ENCODE measurements around the gene ALG14. TPM values are rescaled to one million over a fixed set of nuclear protein-coding genes. Genes with fewer than 3 reads are reported as not detected.

Gene ALG14, protein sequence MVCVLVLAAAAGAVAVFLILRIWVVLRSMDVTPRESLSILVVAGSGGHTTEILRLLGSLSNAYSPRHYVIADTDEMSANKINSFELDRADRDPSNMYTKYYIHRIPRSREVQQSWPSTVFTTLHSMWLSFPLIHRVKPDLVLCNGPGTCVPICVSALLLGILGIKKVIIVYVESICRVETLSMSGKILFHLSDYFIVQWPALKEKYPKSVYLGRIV
- polyA plus RNA-seq = 1 to 10 TPM in 1 of 2 donors, under 1 TPM in 1; 0.88 to 1.3 TPM

DNA sequence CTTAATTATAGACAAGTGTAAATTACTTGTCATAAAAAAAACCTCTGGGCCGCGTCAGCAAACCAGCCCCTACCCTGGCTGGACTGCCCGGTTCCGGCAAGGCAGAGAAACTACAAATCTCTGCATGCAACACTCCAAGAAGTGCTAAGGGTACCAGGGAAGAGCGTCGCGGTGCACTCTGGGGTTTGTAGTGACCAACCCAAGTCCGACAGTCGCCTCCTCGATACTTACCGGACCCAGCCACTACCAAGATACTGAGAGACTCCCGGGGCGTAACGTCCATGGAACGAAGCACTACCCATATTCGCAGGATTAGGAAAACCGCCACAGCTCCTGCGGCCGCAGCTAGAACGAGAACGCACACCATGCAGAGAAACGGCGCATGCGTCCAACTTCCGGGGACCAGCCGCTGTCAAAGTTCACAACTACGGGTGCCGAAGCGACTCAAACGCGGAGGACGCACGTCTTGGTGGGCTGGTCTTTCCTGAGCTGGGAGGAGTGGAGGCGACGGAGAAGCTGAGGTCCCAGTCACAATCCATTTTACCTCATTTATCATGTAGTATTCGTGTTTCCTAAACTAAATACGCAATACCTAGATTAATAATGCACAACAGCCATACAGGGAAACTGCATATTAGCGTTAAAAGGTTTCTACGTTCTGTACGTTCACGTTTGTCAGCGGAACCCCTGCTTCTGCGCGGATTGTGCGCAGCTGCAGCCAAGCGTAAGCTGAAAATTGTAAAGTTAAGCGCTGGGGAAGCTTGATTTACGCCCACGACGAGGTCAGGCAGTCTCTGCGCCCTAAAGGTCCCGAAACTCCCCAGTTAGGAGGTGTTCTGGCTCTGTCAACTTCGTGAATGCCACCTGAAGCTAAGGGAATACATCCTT, at the start of gene ALG14:
Gene ALG14, minus strand, starts transcription at position 420 of the 888 bp plus-strand sequence. Its CDS starts 53 bp downstream, at position 367.
- peaks cover 0 to 2% of the 10 kb centered on the region in 2 donors for H3K4me1 ChIP-seq (ENCODE audit: control insufficient read depth in 2 of 2, insufficient read depth in 2 of 2, low read length in 1 of 2)
- H3K4me3 ChIP-seq (ENCODE audit: low read depth in 1 of 2, low read length in 2 of 2) = peak within 1 kb of the TSS; percentile 69 to 75
- H3K27me3 ChIP-seq (ENCODE audit: control insufficient read depth in 1 of 2, insufficient read depth in 2 of 2, low read length in 2 of 2) = no peaks in the 10 kb centered on the region
- 0% methylated on average over 53 of the region's 53 CpGs for WGBS, 2 donors
- H3K36me3 ChIP-seq (ENCODE audit: control insufficient read depth in 2 of 2, insufficient read depth in 2 of 2, low read length in 1 of 2) = no peaks in the 10 kb centered on the region
- H3K27ac ChIP-seq (ENCODE audit: low read depth in 2 of 2, low read length in 1 of 2) = peak within 1 kb of the TSS; percentile 76 to 95
- no peaks in the 10 kb centered on the region for H3K9me3 ChIP-seq (ENCODE audit: control insufficient read depth in 2 of 2, insufficient read depth in 1 of 2, low read depth in 1 of 2, low read length in 1 of 2)

DNA sequence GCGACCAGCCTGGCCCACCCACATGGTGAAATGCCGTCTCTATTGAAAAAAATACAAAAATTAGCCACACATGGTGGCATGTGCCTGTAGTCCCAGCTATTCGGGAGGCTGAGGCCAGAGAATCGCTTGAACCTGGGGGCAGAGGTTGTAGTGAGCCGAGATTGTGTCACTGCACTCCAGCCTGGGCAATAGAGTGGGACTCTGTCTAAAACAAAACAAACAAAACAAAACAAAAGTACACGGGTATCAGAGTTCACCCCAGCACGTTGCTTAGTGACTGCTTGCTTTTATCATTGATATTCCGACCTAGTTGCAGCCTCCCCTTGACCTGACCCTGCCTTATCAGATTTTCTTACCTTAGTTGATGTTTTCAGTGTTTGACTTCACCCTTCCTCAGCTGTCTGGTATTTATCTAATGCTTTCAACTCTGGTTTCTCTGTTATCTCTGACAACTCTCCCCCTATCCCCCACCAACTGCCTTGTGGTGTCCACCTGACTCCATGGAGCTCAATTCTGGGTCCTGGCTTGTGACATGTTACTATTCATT, 49.5 kb upstream of the ALG14 start:
- no peak overlapping the region for H3K4me3 ChIP-seq (ENCODE audit: low read depth in 1 of 2, low read length in 2 of 2)
- peaks cover 0 to 5% of the 10 kb centered on the region in 2 donors for H3K4me1 ChIP-seq (ENCODE audit: control insufficient read depth in 2 of 2, insufficient read depth in 2 of 2, low read length in 1 of 2)
- H3K36me3 ChIP-seq (ENCODE audit: control insufficient read depth in 2 of 2, insufficient read depth in 2 of 2, low read length in 1 of 2) = no peaks in the 10 kb centered on the region
- 59 to 75% methylated on average over 8 of the region's 8 CpGs for WGBS, 2 donors
- no peaks in the 10 kb centered on the region for H3K9me3 ChIP-seq (ENCODE audit: control insufficient read depth in 2 of 2, insufficient read depth in 1 of 2, low read depth in 1 of 2, low read length in 1 of 2)
- H3K27ac ChIP-seq (ENCODE audit: low read depth in 2 of 2, low read length in 1 of 2) = no peak overlapping the region
- no peaks in the 10 kb centered on the region for H3K27me3 ChIP-seq (ENCODE audit: control insufficient read depth in 1 of 2, insufficient read depth in 2 of 2, low read length in 2 of 2)

DNA sequence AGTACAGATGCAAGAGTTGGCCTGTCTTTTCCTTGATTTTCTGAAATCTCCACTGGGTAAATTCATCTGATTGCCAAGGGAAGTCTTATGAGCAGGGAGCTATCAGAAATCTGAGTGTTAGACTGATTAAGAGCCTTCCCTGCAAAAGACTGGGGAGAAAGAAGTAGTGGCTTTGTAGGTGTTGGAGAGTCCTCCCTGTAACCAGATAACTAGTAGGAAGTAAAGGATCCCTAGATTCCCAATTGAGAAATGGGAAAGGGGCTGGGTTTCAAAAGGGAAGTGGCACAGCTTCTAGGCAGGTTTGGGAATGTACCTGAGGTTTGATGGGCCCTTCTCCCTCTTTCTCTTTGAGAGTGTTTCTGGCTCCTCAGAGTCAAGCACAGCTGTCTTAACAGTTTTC, 46.5 kb upstream of the ALG14 start:
- Histone ChIP-seq H3K36me3 (ENCODE audit: control insufficient read depth in 2 of 2, insufficient read depth in 2 of 2, low read length in 1 of 2) (no peaks in the 10 kb centered on the region), H3K4me3 (ENCODE audit: low read depth in 1 of 2, low read length in 2 of 2) (no peak overlapping the region), H3K9me3 (ENCODE audit: control insufficient read depth in 2 of 2, insufficient read depth in 1 of 2, low read depth in 1 of 2, low read length in 1 of 2) (no peaks in the 10 kb centered on the region), H3K27me3 (ENCODE audit: control insufficient read depth in 1 of 2, insufficient read depth in 2 of 2, low read length in 2 of 2) (no peaks in the 10 kb centered on the region), H3K4me1 (ENCODE audit: control insufficient read depth in 2 of 2, insufficient read depth in 2 of 2, low read length in 1 of 2) (peaks cover 0 to 5% of the 10 kb centered on the region in 2 donors), H3K27ac (ENCODE audit: low read depth in 2 of 2, low read length in 1 of 2) (no peak overlapping the region)

DNA sequence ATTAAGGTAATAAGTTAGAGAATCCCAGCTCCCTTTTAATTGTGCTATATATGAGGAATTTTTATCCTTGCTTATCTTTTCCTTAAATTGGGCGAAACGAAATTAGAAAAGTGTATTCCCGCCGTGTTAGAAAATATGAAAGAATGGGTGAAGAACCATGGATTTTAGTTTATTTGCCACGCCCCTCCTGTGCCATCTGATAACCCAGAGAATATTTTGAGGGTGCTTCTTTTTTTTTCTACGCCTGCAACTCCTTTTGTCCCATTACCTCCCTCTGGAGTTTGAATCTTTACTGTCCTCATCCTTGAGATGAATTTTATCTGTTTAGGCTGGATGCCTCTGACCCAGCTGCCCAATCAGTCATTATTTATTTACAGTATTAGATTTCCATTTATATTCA, 46.0 kb upstream of the ALG14 start:
- H3K9me3 ChIP-seq (ENCODE audit: control insufficient read depth in 2 of 2, insufficient read depth in 1 of 2, low read depth in 1 of 2, low read length in 1 of 2) = no peaks in the 10 kb centered on the region
- no peaks in the 10 kb centered on the region for H3K27me3 ChIP-seq (ENCODE audit: control insufficient read depth in 1 of 2, insufficient read depth in 2 of 2, low read length in 2 of 2)
- H3K36me3 ChIP-seq (ENCODE audit: control insufficient read depth in 2 of 2, insufficient read depth in 2 of 2, low read length in 1 of 2) = no peaks in the 10 kb centered on the region
- peaks cover 0 to 5% of the 10 kb centered on the region in 2 donors for H3K4me1 ChIP-seq (ENCODE audit: control insufficient read depth in 2 of 2, insufficient read depth in 2 of 2, low read length in 1 of 2)
- H3K27ac ChIP-seq (ENCODE audit: low read depth in 2 of 2, low read length in 1 of 2) = no peak overlapping the region
- 83 to 93% methylated on average over 6 of the region's 6 CpGs for WGBS, 2 donors
- H3K4me3 ChIP-seq (ENCODE audit: low read depth in 1 of 2, low read length in 2 of 2) = no peak overlapping the region

DNA sequence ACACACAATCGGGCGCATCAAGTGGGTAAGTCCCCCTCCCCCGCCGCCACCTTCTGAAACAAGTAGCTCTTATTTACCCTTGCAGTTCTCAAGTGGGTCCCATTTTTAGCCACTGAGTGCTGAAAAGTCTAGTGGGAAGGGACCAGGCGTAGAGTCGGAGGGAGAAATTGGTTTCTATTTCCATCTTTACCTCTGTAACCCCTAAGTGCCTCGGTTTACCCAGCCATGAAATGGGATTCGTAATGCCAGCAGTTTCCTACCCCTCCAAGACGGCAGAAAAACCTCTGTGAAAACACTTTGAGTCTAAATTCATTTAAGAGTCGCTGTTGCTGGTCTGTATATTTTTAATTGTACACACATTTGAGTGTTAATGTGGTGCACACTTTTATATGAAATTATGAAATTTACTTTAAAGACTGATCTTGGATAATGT, 45.3 kb upstream of the ALG14 start:
- H3K4me3 ChIP-seq (ENCODE audit: low read depth in 1 of 2, low read length in 2 of 2) = peak overlapping the region; percentile 68 to 77
- H3K27me3 ChIP-seq (ENCODE audit: control insufficient read depth in 1 of 2, insufficient read depth in 2 of 2, low read length in 2 of 2) = no peaks in the 10 kb centered on the region
- no peaks in the 10 kb centered on the region for H3K36me3 ChIP-seq (ENCODE audit: control insufficient read depth in 2 of 2, insufficient read depth in 2 of 2, low read length in 1 of 2)
- WGBS, 2 donors = 23 to 25% methylated on average over 10 of the region's 10 CpGs
- no peaks in the 10 kb centered on the region for H3K9me3 ChIP-seq (ENCODE audit: control insufficient read depth in 2 of 2, insufficient read depth in 1 of 2, low read depth in 1 of 2, low read length in 1 of 2)
- H3K27ac ChIP-seq (ENCODE audit: low read depth in 2 of 2, low read length in 1 of 2) = no peak overlapping the region
- peaks cover 0 to 5% of the 10 kb centered on the region in 2 donors for H3K4me1 ChIP-seq (ENCODE audit: control insufficient read depth in 2 of 2, insufficient read depth in 2 of 2, low read length in 1 of 2)

DNA sequence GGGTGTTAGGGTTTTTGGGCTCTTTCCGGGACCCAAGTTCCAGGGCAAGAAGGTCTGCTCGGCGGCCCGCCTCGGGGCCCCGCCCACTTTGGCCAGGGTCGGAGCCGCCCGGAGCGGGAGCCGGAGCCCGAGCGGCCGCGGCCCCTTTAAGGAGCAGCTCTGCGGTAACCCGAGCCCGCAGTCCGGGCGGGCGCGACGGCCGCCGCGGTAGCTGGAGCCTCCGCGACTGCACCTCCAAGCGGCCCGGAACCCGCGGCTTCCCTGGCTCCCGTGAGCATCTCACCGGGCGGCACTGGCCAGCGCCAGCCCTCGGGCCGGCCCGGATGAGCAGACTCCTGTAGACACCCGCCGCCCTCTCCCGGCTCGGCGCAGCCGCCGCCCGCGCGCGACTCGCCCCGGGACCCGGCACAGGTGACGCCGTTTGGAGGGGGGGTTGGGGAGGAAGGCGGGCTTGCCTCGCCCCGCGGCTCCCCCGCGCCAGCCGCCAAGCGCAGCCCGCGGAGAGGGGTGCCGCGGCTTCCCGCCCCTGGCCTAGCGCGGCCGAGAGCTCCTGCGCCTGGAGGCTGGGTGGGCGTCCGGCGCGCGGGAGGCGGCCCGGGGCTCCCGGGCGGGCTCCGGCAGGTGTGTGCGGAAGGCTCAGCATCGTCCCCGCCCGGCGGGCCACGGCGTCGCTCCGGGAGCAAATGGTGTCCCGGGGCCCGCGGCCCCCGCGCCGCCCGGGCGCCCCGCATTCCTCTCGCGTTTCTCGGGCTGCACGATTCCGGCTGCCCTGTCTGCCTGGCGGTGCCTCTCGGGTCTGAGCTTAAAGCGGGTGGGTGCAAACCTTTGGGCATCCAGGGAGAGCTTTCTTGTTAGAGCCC, 44.7 kb upstream of the ALG14 start, which contains the start of gene TLCD4:
Gene TLCD4, plus strand, starts transcription at position 149 of the 860 bp plus-strand sequence. CDS start 26,547 bp downstream, outside the sequence.
- no peaks in the 10 kb centered on the region for H3K9me3 ChIP-seq (ENCODE audit: control insufficient read depth in 2 of 2, insufficient read depth in 1 of 2, low read depth in 1 of 2, low read length in 1 of 2)
- H3K4me1 ChIP-seq (ENCODE audit: control insufficient read depth in 2 of 2, insufficient read depth in 2 of 2, low read length in 1 of 2) = peaks cover 0 to 5% of the 10 kb centered on the region in 2 donors
- no peaks in the 10 kb centered on the region for H3K27me3 ChIP-seq (ENCODE audit: control insufficient read depth in 1 of 2, insufficient read depth in 2 of 2, low read length in 2 of 2)
- WGBS, 2 donors = 0% methylated on average over 50 to 108 of the region's 108 CpGs
- peak within 1 kb of the TSS in 1 of 2 donors; percentile 6 for H3K27ac ChIP-seq (ENCODE audit: low read depth in 2 of 2, low read length in 1 of 2)
- H3K4me3 ChIP-seq (ENCODE audit: low read depth in 1 of 2, low read length in 2 of 2) = peak within 1 kb of the TSS; percentile 68 to 77
- no peaks in the 10 kb centered on the region for H3K36me3 ChIP-seq (ENCODE audit: control insufficient read depth in 2 of 2, insufficient read depth in 2 of 2, low read length in 1 of 2)

DNA sequence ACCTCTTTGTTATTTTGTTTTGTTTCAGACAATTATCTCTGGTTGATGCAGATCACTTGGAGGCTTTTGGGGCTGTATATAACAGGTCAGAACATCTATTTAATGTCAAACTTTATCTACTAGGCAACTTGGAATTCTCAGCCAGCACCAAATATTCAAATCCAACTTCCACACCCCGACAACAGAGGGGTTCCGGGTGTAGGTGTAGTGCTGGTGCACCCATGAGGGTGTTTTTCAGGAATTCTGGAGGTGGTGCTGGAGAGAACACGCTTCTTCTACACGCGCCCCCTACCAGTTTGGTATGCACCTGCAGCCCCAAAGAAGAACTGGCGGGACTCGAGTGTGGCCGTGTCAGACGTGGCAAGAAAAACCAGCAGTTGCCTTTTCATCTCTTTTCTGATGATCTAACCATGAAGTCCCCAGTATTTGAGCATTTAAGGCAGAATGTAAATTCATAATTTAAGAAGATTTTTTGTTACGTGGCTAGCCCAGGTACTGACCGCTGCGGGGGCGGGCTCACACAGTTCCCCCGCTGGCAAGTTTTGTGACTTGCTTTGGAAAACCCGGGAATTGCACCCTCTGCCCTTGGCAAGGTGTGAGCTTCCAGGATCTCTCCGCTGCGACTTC, 43.9 kb upstream of the ALG14 start:
- no peak overlapping the region for H3K27ac ChIP-seq (ENCODE audit: low read depth in 2 of 2, low read length in 1 of 2)
- H3K36me3 ChIP-seq (ENCODE audit: control insufficient read depth in 2 of 2, insufficient read depth in 2 of 2, low read length in 1 of 2) = no peaks in the 10 kb centered on the region
- H3K4me1 ChIP-seq (ENCODE audit: control insufficient read depth in 2 of 2, insufficient read depth in 2 of 2, low read length in 1 of 2) = peaks cover 0 to 5% of the 10 kb centered on the region in 2 donors
- H3K4me3 ChIP-seq (ENCODE audit: low read depth in 1 of 2, low read length in 2 of 2) = peak overlapping the region; percentile 68 to 77
- H3K9me3 ChIP-seq (ENCODE audit: control insufficient read depth in 2 of 2, insufficient read depth in 1 of 2, low read depth in 1 of 2, low read length in 1 of 2) = no peaks in the 10 kb centered on the region
- WGBS, 2 donors = 1 to 2% methylated on average over 17 of the region's 17 CpGs
- no peaks in the 10 kb centered on the region for H3K27me3 ChIP-seq (ENCODE audit: control insufficient read depth in 1 of 2, insufficient read depth in 2 of 2, low read length in 2 of 2)

DNA sequence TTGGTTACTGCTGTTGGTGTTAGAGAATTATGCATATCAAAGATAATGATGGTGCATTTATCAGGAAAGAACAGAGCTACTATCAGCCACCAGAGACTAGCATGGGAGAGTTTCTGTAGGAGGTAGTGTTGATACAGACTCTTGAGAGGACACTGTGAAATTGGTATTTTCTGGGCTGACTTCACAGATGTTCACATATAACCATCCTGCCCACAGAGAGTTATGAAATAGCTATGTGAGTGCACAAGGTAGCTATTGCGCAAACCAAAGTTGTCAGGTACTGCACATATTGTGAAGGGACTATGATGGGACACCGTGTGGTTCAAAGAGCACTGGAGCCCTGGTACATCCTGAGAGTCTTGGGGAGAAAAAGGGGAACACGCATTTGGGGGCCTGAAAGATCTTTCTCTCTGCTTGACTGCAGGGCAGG, 43.0 kb upstream of the ALG14 start:
- no peaks in the 10 kb centered on the region for H3K27me3 ChIP-seq (ENCODE audit: control insufficient read depth in 1 of 2, insufficient read depth in 2 of 2, low read length in 2 of 2)
- no peaks in the 10 kb centered on the region for H3K36me3 ChIP-seq (ENCODE audit: control insufficient read depth in 2 of 2, insufficient read depth in 2 of 2, low read length in 1 of 2)
- 79 to 86% methylated on average over 3 of the region's 3 CpGs for WGBS, 2 donors
- H3K4me1 ChIP-seq (ENCODE audit: control insufficient read depth in 2 of 2, insufficient read depth in 2 of 2, low read length in 1 of 2) = peaks cover 0 to 5% of the 10 kb centered on the region in 2 donors
- H3K4me3 ChIP-seq (ENCODE audit: low read depth in 1 of 2, low read length in 2 of 2) = no peak overlapping the region
- H3K27ac ChIP-seq (ENCODE audit: low read depth in 2 of 2, low read length in 1 of 2) = no peak overlapping the region
- H3K9me3 ChIP-seq (ENCODE audit: control insufficient read depth in 2 of 2, insufficient read depth in 1 of 2, low read depth in 1 of 2, low read length in 1 of 2) = no peaks in the 10 kb centered on the region

Measured in esophagus (tissue), 2 donors.